IMR-90 (cell line): ENCODE measurements around the gene PLD1. TPM values are rescaled to one million over a fixed set of nuclear protein-coding genes. Genes with fewer than 3 reads are reported as not detected.

Experiments used
- ATAC-seq: fragments of 200-7000 bp; cut with Tn5 transposase; 2 replicates; pipeline ENCODE4 v1.9.1; 2020; ENCODE audit warnings: low read depth, mild to moderate bottlenecking, moderate library complexity
- BruUV-seq: library from RNA; stranded (reverse); fragments of 400-500 nt; replicated peaks from 2 replicates; lab custom pipeline; 2021; lab: Mats Ljungman, UMichigan
- CTCF ChIA-PET: fragments of 300-600 bp; formaldehyde crosslinking; extraction: SDS; loops from one replicate; lab custom pipeline; 2021; ENCODE audit warnings: antibody characterized with exemption; lab: Yijun Ruan, JAX
- POLR2A ChIA-PET: fragments of 300-600 bp; sonication (Branson Sonifier 250); formaldehyde crosslinking; loops from one replicate; lab custom pipeline; 2022; ENCODE audit warnings: antibody characterized with exemption; ENCODE audit not compliant: unreplicated experiment; lab: Charles Lee
- DNase-seq: peaks from one replicate; pipeline ENCODE4 v3.0.0; 2013
- H2AFZ ChIP-seq: replicated peaks from 2 replicates; pipeline ENCODE3; 2013; ENCODE audit warnings: low read length, mild to moderate bottlenecking; ENCODE audit not compliant: poor library complexity
- H2AK5ac ChIP-seq: 2 replicates; pipeline ENCODE4 v1.6.1; 2013; ENCODE audit warnings: low read depth, low read length, inconsistent platforms
- H2AK9ac ChIP-seq: replicated peaks from 2 replicates; pipeline ENCODE3; 2013; ENCODE audit warnings: mild to moderate bottlenecking, low read depth, low read length, moderate library complexity; ENCODE audit not compliant: poor library complexity
- H2BK120ac ChIP-seq: 2 replicates; pipeline ENCODE4 v1.6.1; 2013; ENCODE audit warnings: low read depth, low read length, inconsistent platforms
- H2BK15ac ChIP-seq: 3 replicates; pipeline ENCODE4 v1.6.1; 2013; ENCODE audit warnings: low read depth, low read length, inconsistent platforms
- H2BK20ac ChIP-seq: 2 replicates; pipeline ENCODE4 v1.6.1; 2013; ENCODE audit warnings: low read depth, mild to moderate bottlenecking, inconsistent platforms, low read length, moderate library complexity
- H2BK5ac ChIP-seq: 2 replicates; pipeline ENCODE4 v1.6.1; 2013; ENCODE audit warnings: mild to moderate bottlenecking, low read depth, low read length, inconsistent platforms; ENCODE audit not compliant: poor library complexity, severe bottlenecking
- H3K14ac ChIP-seq: replicated peaks from 2 replicates; pipeline ENCODE4 v1.6.1; 2013; ENCODE audit warnings: low read depth, low read length, inconsistent platforms
- H3K18ac ChIP-seq: 2 replicates; pipeline ENCODE4 v1.6.1; 2013; ENCODE audit warnings: low read depth, low read length, control low read depth
- H3K23ac ChIP-seq: 2 replicates; pipeline ENCODE4 v1.6.1; 2013; ENCODE audit warnings: low read depth, low read length, inconsistent platforms
- H3K27ac ChIP-seq: 2 replicates; pipeline ENCODE4 v1.5.1; 2013; ENCODE audit warnings: mild to moderate bottlenecking, control low read depth, low read length; ENCODE audit not compliant: insufficient read depth
- H3K27me3 ChIP-seq: 2 replicates; pipeline ENCODE4 v1.6.1; 2013; ENCODE audit warnings: low read length; ENCODE audit not compliant: control insufficient read depth, insufficient read depth
- H3K36me3 ChIP-seq: 2 replicates; pipeline ENCODE4 v1.6.1; 2013; ENCODE audit warnings: low read length, mixed read lengths; ENCODE audit not compliant: control insufficient read depth, insufficient read depth
- H3K4ac ChIP-seq: 2 replicates; pipeline ENCODE4 v1.6.1; 2013; ENCODE audit warnings: low read depth, low read length, inconsistent platforms
- H3K4me1 ChIP-seq: 2 replicates; pipeline ENCODE4 v1.6.1; 2013; ENCODE audit warnings: low read length, mixed read lengths; ENCODE audit not compliant: control insufficient read depth, insufficient read depth
- H3K4me2 ChIP-seq: 2 replicates; pipeline ENCODE4 v1.6.1; 2013; ENCODE audit warnings: low read depth, mild to moderate bottlenecking, control low read depth, low read length, moderate library complexity
- H3K4me3 ChIP-seq: 2 replicates; pipeline ENCODE4 v1.5.1; 2013; ENCODE audit warnings: low read depth, mild to moderate bottlenecking, control low read depth, low read length, moderate library complexity; ENCODE audit not compliant: insufficient read depth
- H3K56ac ChIP-seq: 2 replicates; pipeline ENCODE4 v1.6.1; 2013; ENCODE audit warnings: low read length, inconsistent platforms; ENCODE audit not compliant: insufficient read depth; ENCODE audit errors: extremely low read depth
- H3K79me1 ChIP-seq, 2 experiments: 2 replicates each; pipeline ENCODE4 v1.6.1; 2013; ENCODE audit warnings: low read length in 2 of 2, inconsistent platforms in 1 of 2, low read depth in 1 of 2
- H3K9ac ChIP-seq: 2 replicates; pipeline ENCODE4 v1.6.1; 2013; ENCODE audit warnings: low read depth, low read length, control low read depth
- H3K9me1 ChIP-seq: 2 replicates; pipeline ENCODE4 v1.6.1; 2013; ENCODE audit warnings: low read length, inconsistent platforms; ENCODE audit not compliant: insufficient read depth
- H3K9me3 ChIP-seq: 2 replicates; pipeline ENCODE4 v1.6.1; 2013; ENCODE audit warnings: low read length; ENCODE audit not compliant: control insufficient read depth, insufficient read depth
- H4K20me1 ChIP-seq: 2 replicates; pipeline ENCODE4 v1.6.1; 2013; ENCODE audit warnings: low read length, inconsistent platforms; ENCODE audit not compliant: insufficient read depth
- H4K5ac ChIP-seq: 2 replicates; pipeline ENCODE4 v1.6.1; 2013; ENCODE audit warnings: mild to moderate bottlenecking, low read depth, low read length, control low read depth
- H4K8ac ChIP-seq, 2 experiments: 2 replicates each; pipeline ENCODE4 v1.6.1; 2013; ENCODE audit warnings: low read depth in 2 of 2, low read length in 2 of 2, control low read depth in 1 of 2, inconsistent platforms in 1 of 2
- H4K91ac ChIP-seq: 2 replicates; pipeline ENCODE4 v1.6.1; 2013; ENCODE audit warnings: low read depth, low read length, inconsistent platforms; ENCODE audit not compliant: insufficient read depth
- BHLHE40 ChIP-seq: fragments of 150-350 bp; IDR thresholded peaks from 2 replicates; pipeline ENCODE4 v1.6.1; 2016; ENCODE audit warnings: mild to moderate bottlenecking, low read depth, low read length
- CEBPB ChIP-seq: IDR thresholded peaks from 2 replicates; pipeline ENCODE4 v1.6.1; 2012; ENCODE audit warnings: low read depth, low read length, improper control_type of control experiment
- CHD1 ChIP-seq: IDR thresholded peaks from 2 replicates; pipeline ENCODE4 v1.6.1; 2012; ENCODE audit warnings: low read depth, low read length, improper control_type of control experiment
- CTCF ChIP-seq: conservative IDR thresholded peaks from 2 replicates; pipeline ENCODE4 v1.5.1; 2012; ENCODE audit warnings: mild to moderate bottlenecking, low read depth, low read length, improper control_type of control experiment
- ELK1 ChIP-seq: fragments of 150-350 bp; IDR thresholded peaks from 2 replicates; pipeline ENCODE4 v1.6.1; 2016; ENCODE audit warnings: low read depth, mild to moderate bottlenecking, low read length, moderate library complexity, borderline replicate concordance
- FOS ChIP-seq: fragments of 150-350 bp; IDR thresholded peaks from 2 replicates; pipeline ENCODE4 v1.6.1; 2016; ENCODE audit warnings: low read depth, low read length
- MAFK ChIP-seq: IDR thresholded peaks from 2 replicates; pipeline ENCODE4 v1.6.1; 2012; ENCODE audit warnings: low read depth, low read length, improper control_type of control experiment
- MAZ ChIP-seq: IDR thresholded peaks from 2 replicates; pipeline ENCODE4 v1.6.1; 2012; ENCODE audit warnings: low read depth, mild to moderate bottlenecking, low read length, improper control_type of control experiment, moderate library complexity, borderline replicate concordance
- MXI1 ChIP-seq: IDR thresholded peaks from 2 replicates; pipeline ENCODE4 v1.6.1; 2012; ENCODE audit warnings: low read depth, mild to moderate bottlenecking, low read length, moderate library complexity, borderline replicate concordance
- NFE2L2 ChIP-seq: fragments of 150-350 bp; IDR thresholded peaks from 2 replicates; pipeline ENCODE4 v1.6.1; 2016; ENCODE audit warnings: low read depth, mild to moderate bottlenecking, low read length
- POLR2A ChIP-seq: IDR thresholded peaks from 2 replicates; pipeline ENCODE4 v1.6.1; 2012; ENCODE audit warnings: mild to moderate bottlenecking, low read depth, low read length
- RAD21 ChIP-seq: IDR thresholded peaks from 2 replicates; pipeline ENCODE4 v1.6.1; 2012; ENCODE audit warnings: low read length, improper control_type of control experiment
- RCOR1 ChIP-seq: IDR thresholded peaks from 2 replicates; pipeline ENCODE4 v1.6.1; 2012; ENCODE audit warnings: mild to moderate bottlenecking, low read length, improper control_type of control experiment; ENCODE audit not compliant: insufficient replicate concordance
- RFX5 ChIP-seq: IDR thresholded peaks from 2 replicates; pipeline ENCODE4 v1.8.0; 2012; ENCODE audit warnings: low read depth, mild to moderate bottlenecking, low read length, moderate library complexity
- SMC3 ChIP-seq: fragments of 150-350 bp; IDR thresholded peaks from 2 replicates; pipeline ENCODE4 v1.6.1; 2016; ENCODE audit warnings: low read depth, mild to moderate bottlenecking, antibody characterized with exemption, low read length, moderate library complexity
- USF2 ChIP-seq: fragments of 150-350 bp; IDR thresholded peaks from 2 replicates; pipeline ENCODE4 v1.6.1; 2017; ENCODE audit warnings: mild to moderate bottlenecking, antibody characterized with exemption, low read length, low read depth
- WGBS, 2 experiments: methylation state at CpG; one replicate each; pipeline versions ENCODE4 v1.1.5 to v1.1.7; 2013; ENCODE audit warnings: missing lambda C conversion rate in 2 of 2; ENCODE audit not compliant: insufficient read length in 1 of 2; ENCODE audit errors: extremely low coverage in 2 of 2; 5-methylcytosine and 5-hydroxymethylcytosine counted together
- dilution Hi-C: fragments of 300-500 bp; cut with HindIII; formaldehyde crosslinking; loops from one replicate; pipeline ENCODE4 v1.14.3; 2018; ENCODE audit warnings: low sequenced_read_pairs; ENCODE audit not compliant: unreplicated experiment
- in situ Hi-C: fragments of 300-500 bp; cut with MboI; formaldehyde crosslinking; loops from 3 replicates; pipeline ENCODE4 v1.14.3; 2019; ENCODE audit warnings: low sequenced_read_pairs, inconsistent platforms, mixed read lengths
- intact Hi-C: fragments of 100-400 bp; cut with micrococcal nuclease; formaldehyde crosslinking; loops from 2 replicates; pipeline ENCODE4 v1.10.0; 2022
- polyA plus RNA-seq, 3 experiments: library from polyadenylated mRNA; depleted of rRNA; stranded (reverse); fragments of >200 nt; gene quantifications; 2 replicates each; pipeline ENCODE4 v1.2.3, GENCODE V29; 2012; ENCODE audit warnings: low replicate concordance in 1 of 3
- total RNA-seq: library from RNA; depleted of rRNA; stranded (reverse); fragments of >200 nt; gene quantifications from 2 replicates; pipeline ENCODE4 v1.2.3, GENCODE V29; 2012

Gene PLD1
- total and polyA plus RNA-seq, 2 of the 4 experiments (the other 2 are of a cell fraction): 3.3 to 9.7 TPM

GRCh38 chr3:171731691-171732090, 78.6 kb downstream of the PLD1 start:
- no peak for TF ChIP-seq RAD21
- TF ChIP-seq SMC3: no peak
- no peak for TF ChIP-seq MAZ
- TF ChIP-seq FOS: no peak
- no peak for TF ChIP-seq RCOR1
- TF ChIP-seq MAFK: no peak
- no peak for TF ChIP-seq POLR2A
- no peak for TF ChIP-seq CEBPB
- no peak for TF ChIP-seq RFX5
- TF ChIP-seq CTCF: no peak
- TF ChIP-seq ELK1: no peak
- no peak for TF ChIP-seq CHD1
- no peak for TF ChIP-seq BHLHE40
- no peak for TF ChIP-seq MXI1
- no peak for TF ChIP-seq NFE2L2
- no peak for TF ChIP-seq USF2
- Histone ChIP-seq H4K20me1 (no peaks in the 10 kb centered on the region), H4K8ac (no peak overlapping the region), H3K14ac (no peak overlapping the region), H3K79me1 (no peaks in the 10 kb centered on the region), H3K23ac (no peak overlapping the region), H3K56ac (no peak overlapping the region), H2BK15ac (no peak overlapping the region), H4K5ac (no peak overlapping the region), H3K9ac (no peak overlapping the region), H3K18ac (no peak overlapping the region), H3K4me2 (no peak overlapping the region), H3K27me3 (no peaks in the 10 kb centered on the region), H2AFZ (no peak overlapping the region), H3K9me3 (no peaks in the 10 kb centered on the region), H2AK5ac (no peak overlapping the region), H3K4me1 (no peaks in the 10 kb centered on the region; the same call in 1 of the 2 replicates), H2BK5ac (no peak overlapping the region), H3K27ac (no peak overlapping the region), H2AK9ac (no peak overlapping the region), H3K4ac (no peak overlapping the region), H4K91ac (no peak overlapping the region), H3K4me3 (no peak overlapping the region), H2BK120ac (no peak overlapping the region), H3K9me1 (0 out of 2 replicates have a peak, but pooled peaks cover 3% of the 10 kb centered on the region), H2BK20ac (no peak overlapping the region), H3K36me3 (peaks cover 7% of the 10 kb centered on the region; the same call in 1 of the 2 replicates)
- in situ Hi-C loops (no loop called here), dilution Hi-C loops (no loop called here), intact Hi-C loops (no loop called here)
- no TSS peak for BruUV-seq
- ATAC-seq: no peak
- ChIA-PET POLR2A (no interaction called here), CTCF (no interaction called here)
- WGBS, 2 experiments: no CpG with 5 or more reads among the region's 4 CpGs
- DNase-seq: no peak
